GM23248 (cell line): ENCODE measurements around the gene MEIS2. TPM values are rescaled to one million over a fixed set of nuclear protein-coding genes. Genes with fewer than 3 reads are reported as not detected.

ENCODE experiments used
- DNase-seq: peaks from one replicate; pipeline ENCODE4 v3.0.0-alpha.2; 2015
- H2AFZ ChIP-seq: fragments of 200-600 bp; sonication (generic); 2 replicates; pipeline ENCODE4 v1.6.1; 2016; ENCODE audit warnings: antibody characterized with exemption
- H3F3A ChIP-seq: fragments of 200-600 bp; sonication (generic); 2 replicates; pipeline ENCODE4 v1.6.1; 2016; ENCODE audit warnings: mild to moderate bottlenecking, antibody characterized with exemption, mixed run types; ENCODE audit not compliant: insufficient read depth
- H3K27ac ChIP-seq: fragments of 200-600 bp; sonication (generic); 2 replicates; pipeline ENCODE4 v1.5.1; 2016; ENCODE audit warnings: mild to moderate bottlenecking
- H3K27me3 ChIP-seq: fragments of 200-600 bp; sonication (generic); replicated peaks from 2 replicates; pipeline ENCODE4 v1.6.1; 2016; ENCODE audit warnings: mild to moderate bottlenecking; ENCODE audit not compliant: insufficient read depth
- H3K36me3 ChIP-seq: fragments of 200-600 bp; sonication (generic); 2 replicates; pipeline ENCODE4 v1.6.1; 2016; ENCODE audit warnings: low read depth, mild to moderate bottlenecking
- H3K4me1 ChIP-seq: fragments of 200-600 bp; sonication (generic); 2 replicates; pipeline ENCODE4 v1.6.1; 2016; ENCODE audit warnings: mild to moderate bottlenecking; ENCODE audit not compliant: insufficient read depth
- H3K4me2 ChIP-seq: fragments of 200-600 bp; sonication (generic); one replicate; pipeline ENCODE4 v1.6.1; 2016; ENCODE audit warnings: mild to moderate bottlenecking; ENCODE audit not compliant: unreplicated experiment
- H3K4me3 ChIP-seq: fragments of 200-600 bp; sonication (generic); 2 replicates; pipeline ENCODE4 v1.5.1; 2016; ENCODE audit warnings: mild to moderate bottlenecking
- H3K79me2 ChIP-seq: fragments of 200-600 bp; sonication (generic); 2 replicates; pipeline ENCODE4 v1.6.1; 2016; ENCODE audit warnings: mild to moderate bottlenecking; ENCODE audit not compliant: insufficient read depth
- H3K9ac ChIP-seq: fragments of 200-600 bp; sonication (generic); 2 replicates; pipeline ENCODE4 v1.6.1; 2016; ENCODE audit warnings: mild to moderate bottlenecking
- H3K9me2 ChIP-seq: fragments of 200-600 bp; sonication (generic); 2 replicates; pipeline ENCODE4 v1.6.1; 2016; ENCODE audit warnings: mixed run types, mild to moderate bottlenecking, moderate library complexity; ENCODE audit not compliant: insufficient read depth
- H3K9me3 ChIP-seq: fragments of 200-600 bp; sonication (generic); one replicate; pipeline ENCODE4 v1.6.1; 2017; ENCODE audit warnings: low read depth
- H4K20me1 ChIP-seq: fragments of 200-600 bp; sonication (generic); 2 replicates; pipeline ENCODE4 v1.6.0; 2016; ENCODE audit not compliant: insufficient read depth
- EZH2 ChIP-seq: fragments of 200-600 bp; sonication (generic); IDR thresholded peaks from 2 replicates; pipeline ENCODE4 v1.6.1; 2018; ENCODE audit warnings: antibody characterized with exemption, mild to moderate bottlenecking; ENCODE audit not compliant: insufficient read depth, poor library complexity, severe bottlenecking
- EZH2phosphoT487 ChIP-seq: fragments of 200-600 bp; sonication (generic); IDR thresholded peaks from 2 replicates; pipeline ENCODE4 v1.6.1; 2018; ENCODE audit warnings: antibody characterized with exemption, moderate library complexity, mild to moderate bottlenecking, low read depth; ENCODE audit not compliant: insufficient read depth
- WGBS, 2 experiments: methylation state at CpG; one replicate each; pipeline ENCODE4 v1.1.6; 2015 to 2017; ENCODE audit warnings: low lambda C conversion rate in 2 of 2, low coverage in 1 of 2; ENCODE audit errors: missing lambda C conversion rate in 2 of 2; 5-methylcytosine and 5-hydroxymethylcytosine counted together
- in situ Hi-C: fragments of 300-500 bp; cut with MboI; formaldehyde crosslinking; loops from 2 replicates; pipeline ENCODE4 v1.15.0; 2020
- polyA plus RNA-seq: library from polyadenylated mRNA; unstranded; fragments of >200 nt; fragmentation: Nextera tagmentation; extraction: Ambion mirVana; gene quantifications from 2 replicates; pipeline ENCODE4 v1.2.1, GENCODE V29; 2016
- total RNA-seq: library from RNA; depleted of rRNA; stranded (reverse); fragments of >200 nt; shearing (Covaris generic); gene quantifications from 2 replicates; pipeline ENCODE4 v1.2.3, GENCODE V29; 2014

MEIS2 gene
- total and polyA plus RNA-seq, 2 experiments from 2014 or later: 23.7 to 24.1 TPM

- Histone ChIP-seq H3K9ac (no peak overlapping the region), H3K4me1 (no peaks in the 10 kb centered on the region), H3K4me3 (no peak overlapping the region), H2AFZ (no peak overlapping the region), H3F3A (0 out of 2 replicates have a peak, but pooled peaks cover 7% of the 10 kb centered on the region), H3K9me2 (no peaks in the 10 kb centered on the region), H3K36me3 (peaks cover 25% of the 10 kb centered on the region), H3K79me2 (peaks cover 31% of the 10 kb centered on the region), H4K20me1 (no peaks in the 10 kb centered on the region), H3K4me2 (no peak overlapping the region), H3K9me3 (no peaks in the 10 kb centered on the region), H3K27me3 (no peaks in the 10 kb centered on the region), H3K27ac (no peak overlapping the region)
- 91% methylated on average over 5 of the region's 5 CpGs for WGBS, 2 experiments
- in situ Hi-C loops: no loop called here
- DNase-seq: no peak
- no peak for TF ChIP-seq EZH2
- no peak for TF ChIP-seq EZH2phosphoT487
These were observed 175.3 kb downstream of the MEIS2 start for GRCh38 chr15:36925049-36925448.

- Histone ChIP-seq H3K79me2 (peaks cover 21% of the 10 kb centered on the region), H3K27me3 (no peaks in the 10 kb centered on the region), H3K27ac (no peak overlapping the region), H3K9ac (no peak overlapping the region), H3K36me3 (peaks cover 17% of the 10 kb centered on the region), H4K20me1 (no peaks in the 10 kb centered on the region), H2AFZ (no peak overlapping the region), H3K4me2 (no peak overlapping the region), H3K9me3 (no peaks in the 10 kb centered on the region), H3K4me3 (no peak overlapping the region), H3F3A (0 out of 2 replicates have a peak, but pooled peaks cover 7% of the 10 kb centered on the region), H3K9me2 (no peaks in the 10 kb centered on the region), H3K4me1 (no peaks in the 10 kb centered on the region)
- in situ Hi-C loops: no loop called here
- no peak for DNase-seq
- WGBS, 2 experiments: 97% methylated on average over 4 of the region's 4 CpGs
- TF ChIP-seq EZH2phosphoT487: no peak
- no peak for TF ChIP-seq EZH2
These were observed 176.3 kb downstream of the MEIS2 start for GRCh38 chr15:36924034-36924433.

GRCh38 chr15:36921484-36922091 is 178.8 kb downstream of the MEIS2 start:
- no peak for DNase-seq
- in situ Hi-C loops: no loop called here
- H3K4me2 ChIP-seq: no peak overlapping the region
- H2AFZ ChIP-seq: no peak overlapping the region
- peaks cover 7% of the 10 kb centered on the region for H3K36me3 ChIP-seq
- TF ChIP-seq EZH2phosphoT487 (no peak), EZH2 (no peak)
- peaks cover 18% of the 10 kb centered on the region for H3K79me2 ChIP-seq
- H3K27me3 ChIP-seq: no peaks in the 10 kb centered on the region
- no peaks in the 10 kb centered on the region for H3K9me3 ChIP-seq
- no peaks in the 10 kb centered on the region for H4K20me1 ChIP-seq
- 0 out of 2 replicates have a peak, but pooled peaks cover 7% of the 10 kb centered on the region for H3F3A ChIP-seq
- no peak overlapping the region for H3K9ac ChIP-seq
- WGBS, 2 experiments: 90 to 94% methylated on average over 9 of the region's 9 CpGs
- no peaks in the 10 kb centered on the region for H3K4me1 ChIP-seq
- H3K4me3 ChIP-seq: no peak overlapping the region
- no peak overlapping the region for H3K27ac ChIP-seq
- no peaks in the 10 kb centered on the region for H3K9me2 ChIP-seq

- Histone ChIP-seq H4K20me1 (no peaks in the 10 kb centered on the region), H3K27me3 (no peaks in the 10 kb centered on the region), H2AFZ (no peak overlapping the region), H3K9me2 (no peaks in the 10 kb centered on the region), H3K4me3 (no peak overlapping the region), H3K4me1 (0 out of 2 replicates have a peak, but pooled peaks cover under 1% of the 10 kb centered on the region), H3K79me2 (peaks cover 42% of the 10 kb centered on the region), H3K9me3 (no peaks in the 10 kb centered on the region), H3K4me2 (no peak overlapping the region), H3K36me3 (peaks cover 7% of the 10 kb centered on the region), H3F3A (no peaks in the 10 kb centered on the region), H3K27ac (no peak overlapping the region), H3K9ac (no peak overlapping the region)
- in situ Hi-C loops: no loop called here
- 75% methylated on average over 4 of the region's 4 CpGs for WGBS, 2 experiments
- TF ChIP-seq EZH2 (no peak), EZH2phosphoT487 (no peak)
- DNase-seq: no peak
These were observed 182.7 kb downstream of the MEIS2 start for GRCh38 chr15:36917411-36918267.
